ENCODE measurements around the gene GFPT2.

DNA sequence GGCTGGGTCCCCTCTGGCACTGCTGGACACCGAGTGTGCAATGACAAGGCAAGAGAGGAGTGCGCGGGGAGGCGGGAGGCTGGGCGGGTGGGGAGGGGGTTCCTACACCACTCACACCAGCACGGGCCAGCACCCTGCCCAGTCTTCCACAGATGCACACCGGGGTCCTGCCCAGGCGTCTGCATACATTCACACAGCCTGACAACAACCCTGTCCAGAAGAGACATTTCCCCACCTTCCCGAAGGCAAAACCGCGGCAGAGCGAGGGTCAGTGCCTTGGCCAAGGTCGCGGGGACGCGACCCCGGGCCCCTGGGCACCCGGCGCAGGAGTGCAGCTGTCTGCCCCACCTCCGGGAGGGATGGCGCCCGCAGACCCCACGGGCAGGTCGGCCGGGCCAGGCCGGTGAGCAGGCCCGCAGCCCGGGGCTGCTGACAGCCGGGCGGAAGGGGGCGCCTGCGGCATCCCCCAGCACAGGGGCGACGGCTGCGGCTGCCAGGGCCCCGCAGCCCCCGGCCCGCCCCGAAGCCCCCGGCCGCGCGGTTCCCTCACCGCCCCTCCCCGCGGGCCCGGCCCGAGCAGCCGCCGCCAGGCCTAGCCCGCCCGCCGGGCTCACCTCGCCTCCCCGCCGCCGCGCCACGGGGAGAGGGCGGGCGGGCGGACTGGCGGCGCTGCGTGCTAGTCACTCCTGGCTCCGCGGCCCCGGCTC lies 61.7 kb downstream of the GFPT2 start:
- TF ChIP-seq SUZ12 (IDR thresholded peaks at IDR 0.05; ENCODE audit: extremely low read depth, insufficient read depth, insufficient read length): no peak
- no peak for TF ChIP-seq ZNF274 (IDR thresholded peaks at IDR 0.05; ENCODE audit: low read depth, low read length)
- no peak for TF ChIP-seq YY1 (IDR thresholded peaks at IDR 0.05; ENCODE audit: insufficient read depth, insufficient read length)

Measured in NT2/D1 (cell line).